Astrocyte (in vitro differentiated cells and primary cell): ENCODE data around the gene ERICH3. TPM values are rescaled to one million over a fixed set of nuclear protein-coding genes. Genes with fewer than 3 reads are reported as not detected.
A peak's percentile ranks its signal among the peaks of the same experiment; 100 is the strongest.

Source experiments
- DNase-seq: peaks from one replicate; pipeline ENCODE4 v3.0.0-alpha.2; 2010; ENCODE audit warnings: low read depth
- FAIRE-seq: peaks from 2 replicates; lab custom pipeline; 2011; peaks lifted over from hg19 to GRCh38; lab: Jason Lieb, UNC
- H2AFZ ChIP-seq: 2 replicates; pipeline ENCODE4 v1.6.0; 2012; ENCODE audit warnings: low read depth, low read length, inconsistent platforms
- H3K27ac ChIP-seq: 2 replicates; pipeline ENCODE4 v1.5.1; 2011; ENCODE audit warnings: low read depth, low read length, inconsistent platforms
- H3K27me3 ChIP-seq: 2 replicates; pipeline ENCODE4 v1.6.0; 2011; ENCODE audit warnings: low read length, inconsistent platforms; ENCODE audit not compliant: insufficient read depth
- H3K36me3 ChIP-seq: 2 replicates; pipeline ENCODE4 v1.5.1; 2011; ENCODE audit warnings: low read length, inconsistent platforms; ENCODE audit not compliant: insufficient read depth
- H3K4me1 ChIP-seq: 2 replicates; pipeline ENCODE4 v1.5.1; 2011; ENCODE audit warnings: low read length, inconsistent platforms; ENCODE audit not compliant: insufficient read depth
- H3K4me2 ChIP-seq: 2 replicates; pipeline ENCODE4 v1.6.0; 2012; ENCODE audit warnings: low read length, inconsistent platforms
- H3K4me3 ChIP-seq: 2 replicates; pipeline ENCODE4 v1.5.1; 2011; ENCODE audit warnings: low read depth, mild to moderate bottlenecking, low read length, inconsistent platforms; ENCODE audit not compliant: insufficient read depth
- H3K79me2 ChIP-seq: 2 replicates; pipeline ENCODE4 v1.6.0; 2012; ENCODE audit warnings: mild to moderate bottlenecking, low read length, inconsistent platforms; ENCODE audit not compliant: insufficient read depth
- H3K9ac ChIP-seq: 2 replicates; pipeline ENCODE4 v1.6.0; 2012; ENCODE audit warnings: mild to moderate bottlenecking, low read length, inconsistent platforms
- H3K9me3 ChIP-seq: 2 replicates; pipeline ENCODE4 v1.5.1; 2012; ENCODE audit warnings: low read depth, mild to moderate bottlenecking, low read length, inconsistent platforms; ENCODE audit not compliant: insufficient read depth
- H4K20me1 ChIP-seq: 2 replicates; pipeline ENCODE4 v1.6.0; 2012; ENCODE audit warnings: low read length, inconsistent platforms; ENCODE audit not compliant: insufficient read depth
- H3K27ac Mint-ChIP-seq: one replicate; pipeline ENCODE4 v1.8.0; 2021; ENCODE audit warnings: mild to moderate bottlenecking, mixed read lengths; ENCODE audit not compliant: unreplicated experiment
- H3K27me3 Mint-ChIP-seq: one replicate; pipeline ENCODE4 v1.8.0; 2021; ENCODE audit warnings: low read depth, mixed read lengths; ENCODE audit not compliant: unreplicated experiment
- H3K36me3 Mint-ChIP-seq: one replicate; pipeline ENCODE4 v1.8.0; 2021; ENCODE audit warnings: low read depth, mixed read lengths; ENCODE audit not compliant: unreplicated experiment
- H3K4me1 Mint-ChIP-seq: one replicate; pipeline ENCODE4 v1.8.0; 2021; ENCODE audit warnings: low read depth, mixed read lengths; ENCODE audit not compliant: unreplicated experiment
- H3K4me3 Mint-ChIP-seq: one replicate; pipeline ENCODE4 v1.8.0; 2021; ENCODE audit warnings: mild to moderate bottlenecking, moderate library complexity, mixed read lengths; ENCODE audit not compliant: unreplicated experiment
- H3K9me3 Mint-ChIP-seq: one replicate; pipeline ENCODE4 v1.8.0; 2021; ENCODE audit warnings: mild to moderate bottlenecking, mixed read lengths; ENCODE audit not compliant: unreplicated experiment
- EZH2 ChIP-seq: IDR thresholded peaks from 2 replicates; pipeline ENCODE4 v1.6.1; 2012; ENCODE audit warnings: mild to moderate bottlenecking, low read length, inconsistent platforms; ENCODE audit not compliant: insufficient read depth
- total RNA-seq: library from RNA; stranded (reverse); gene quantifications from 2 replicates; pipeline ENCODE4 v1.2.1, GENCODE V29; 2021
- TF ChIP-seq, protein P1 (sequence below): IDR thresholded peaks from 2 replicates; pipeline ENCODE4 v1.5.1; 2011; ENCODE audit warnings: low read depth, mild to moderate bottlenecking, inconsistent platforms, low read length, moderate library complexity; ENCODE audit not compliant: insufficient read depth

The ERICH3 gene
- total RNA-seq, 1 donor from 2014 or later = not detected

DNA sequence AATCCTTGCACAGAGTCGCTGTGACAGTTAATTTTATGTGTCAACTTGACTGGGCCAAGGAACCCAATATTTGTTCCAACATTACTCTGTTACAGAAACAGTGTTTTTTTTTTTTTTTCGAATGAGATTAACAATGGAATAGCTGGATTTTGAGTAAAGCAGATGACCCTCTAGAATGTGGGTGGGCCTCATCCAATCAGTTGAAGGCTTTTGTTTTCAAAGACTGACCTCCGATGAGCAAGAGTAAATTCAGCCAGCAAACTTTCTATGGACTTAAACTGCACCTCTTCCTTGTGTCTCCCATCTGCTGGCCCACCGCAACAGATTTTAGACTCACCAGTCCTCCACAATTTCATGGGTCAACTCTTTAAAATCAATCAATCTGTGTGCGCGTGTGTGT is 42.2 kb upstream of the ERICH3 start:
- Mint-ChIP-seq H3K36me3 (peaks cover 15% of the 10 kb centered on the region), H3K4me1 (peaks cover 8% of the 10 kb centered on the region), H3K27me3 (no peaks in the 10 kb centered on the region), H3K4me3 (no peak overlapping the region), H3K9me3 (peaks cover 1% of the 10 kb centered on the region), H3K27ac (no peak overlapping the region)
- H2AFZ ChIP-seq = no peak overlapping the region
- no peak overlapping the region for H3K9ac ChIP-seq
- no peak overlapping the region for H3K27ac ChIP-seq
- no peak overlapping the region for H3K4me3 ChIP-seq
- H4K20me1 ChIP-seq = no peaks in the 10 kb centered on the region
- H3K27me3 ChIP-seq = no peaks in the 10 kb centered on the region
- H3K4me2 ChIP-seq = no peak overlapping the region
- H3K79me2 ChIP-seq = no peaks in the 10 kb centered on the region
- H3K9me3 ChIP-seq = no peaks in the 10 kb centered on the region
- H3K4me1 ChIP-seq = no peaks in the 10 kb centered on the region
- no peak for FAIRE-seq
- H3K36me3 ChIP-seq = peaks cover 29% of the 10 kb centered on the region
- no peak for DNase-seq
- TF ChIP-seq, protein P1, sequence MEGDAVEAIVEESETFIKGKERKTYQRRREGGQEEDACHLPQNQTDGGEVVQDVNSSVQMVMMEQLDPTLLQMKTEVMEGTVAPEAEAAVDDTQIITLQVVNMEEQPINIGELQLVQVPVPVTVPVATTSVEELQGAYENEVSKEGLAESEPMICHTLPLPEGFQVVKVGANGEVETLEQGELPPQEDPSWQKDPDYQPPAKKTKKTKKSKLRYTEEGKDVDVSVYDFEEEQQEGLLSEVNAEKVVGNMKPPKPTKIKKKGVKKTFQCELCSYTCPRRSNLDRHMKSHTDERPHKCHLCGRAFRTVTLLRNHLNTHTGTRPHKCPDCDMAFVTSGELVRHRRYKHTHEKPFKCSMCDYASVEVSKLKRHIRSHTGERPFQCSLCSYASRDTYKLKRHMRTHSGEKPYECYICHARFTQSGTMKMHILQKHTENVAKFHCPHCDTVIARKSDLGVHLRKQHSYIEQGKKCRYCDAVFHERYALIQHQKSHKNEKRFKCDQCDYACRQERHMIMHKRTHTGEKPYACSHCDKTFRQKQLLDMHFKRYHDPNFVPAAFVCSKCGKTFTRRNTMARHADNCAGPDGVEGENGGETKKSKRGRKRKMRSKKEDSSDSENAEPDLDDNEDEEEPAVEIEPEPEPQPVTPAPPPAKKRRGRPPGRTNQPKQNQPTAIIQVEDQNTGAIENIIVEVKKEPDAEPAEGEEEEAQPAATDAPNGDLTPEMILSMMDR = no peak
- no peak for TF ChIP-seq EZH2

DNA sequence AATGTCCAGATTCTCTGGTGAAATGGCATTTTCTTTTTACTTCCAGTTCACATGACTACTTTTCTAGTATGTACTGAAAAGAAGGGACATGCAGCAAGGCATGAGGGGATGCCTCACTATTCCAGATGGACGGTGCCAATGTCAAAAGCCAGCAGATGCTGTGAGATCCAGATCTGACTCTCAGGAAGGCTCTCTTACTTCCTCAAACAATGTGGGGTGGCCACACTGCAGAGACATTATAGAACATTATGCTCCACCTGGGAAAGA is 41.6 kb upstream of the ERICH3 start:
- Mint-ChIP-seq H3K9me3 (peaks cover 2% of the 10 kb centered on the region), H3K4me1 (peaks cover 8% of the 10 kb centered on the region), H3K27ac (no peak overlapping the region), H3K36me3 (peaks cover 19% of the 10 kb centered on the region), H3K27me3 (no peaks in the 10 kb centered on the region), H3K4me3 (no peak overlapping the region)
- TF ChIP-seq, protein P1 = no peak
- no peak for TF ChIP-seq EZH2
- Histone ChIP-seq H3K9ac (no peak overlapping the region), H3K4me3 (no peak overlapping the region), H3K4me2 (no peak overlapping the region), H3K79me2 (no peaks in the 10 kb centered on the region), H4K20me1 (no peaks in the 10 kb centered on the region), H3K9me3 (no peaks in the 10 kb centered on the region), H3K4me1 (no peaks in the 10 kb centered on the region), H3K27ac (no peak overlapping the region), H3K36me3 (peaks cover 24% of the 10 kb centered on the region), H3K27me3 (no peaks in the 10 kb centered on the region), H2AFZ (no peak overlapping the region)
- no peak for DNase-seq
- no peak for FAIRE-seq

DNA sequence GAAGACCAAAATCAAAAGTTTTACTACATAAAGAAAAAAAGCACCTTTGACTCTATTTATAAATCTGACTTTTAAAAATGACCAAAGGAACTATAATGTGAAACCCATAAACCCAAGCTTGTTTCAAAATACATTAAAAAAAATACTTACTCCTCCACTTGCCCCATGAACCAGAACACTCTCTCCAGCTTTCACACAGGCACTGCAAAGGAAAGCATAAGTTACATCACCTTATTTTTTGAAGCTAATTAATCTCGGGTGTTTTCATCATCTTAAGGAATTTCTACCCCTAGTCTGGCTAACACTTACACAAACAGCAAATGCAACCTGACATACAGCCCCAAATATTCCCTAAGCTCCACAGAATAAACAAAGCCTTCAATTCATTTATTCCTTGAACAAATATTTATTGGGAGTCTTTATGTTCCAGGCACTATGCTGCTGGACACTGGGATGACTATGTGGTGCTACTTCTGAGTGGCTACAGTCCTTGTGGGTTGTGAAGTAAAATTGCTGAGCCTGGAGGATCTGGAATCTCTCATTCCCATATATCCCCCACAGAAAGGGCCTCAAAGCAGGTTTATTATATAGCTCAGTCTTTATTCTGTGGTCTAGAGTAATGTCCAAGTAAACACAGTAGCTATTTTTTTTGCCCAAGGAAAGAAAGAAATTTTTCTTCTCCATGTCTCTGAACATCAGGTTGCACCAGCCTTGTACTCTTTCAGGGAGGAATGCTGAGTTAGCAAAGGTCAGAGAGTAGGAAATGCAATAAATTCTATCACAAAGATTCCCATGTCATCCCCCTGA is 41.0 kb upstream of the ERICH3 start:
- no peak overlapping the region for H3K9ac ChIP-seq
- H3K4me3 ChIP-seq = no peak overlapping the region
- no peaks in the 10 kb centered on the region for H3K9me3 ChIP-seq
- H2AFZ ChIP-seq = no peak overlapping the region
- peaks cover 17% of the 10 kb centered on the region for H3K36me3 Mint-ChIP-seq
- no peaks in the 10 kb centered on the region for H3K4me1 ChIP-seq
- no peaks in the 10 kb centered on the region for H4K20me1 ChIP-seq
- no peak overlapping the region for H3K4me3 Mint-ChIP-seq
- peaks cover 25% of the 10 kb centered on the region for H3K36me3 ChIP-seq
- peak overlapping the region; percentile 8 for H3K27ac Mint-ChIP-seq
- FAIRE-seq = no peak
- no peak overlapping the region for H3K4me2 ChIP-seq
- DNase-seq = no peak
- H3K27ac ChIP-seq = no peak overlapping the region
- H3K4me1 Mint-ChIP-seq = peaks cover 8% of the 10 kb centered on the region
- no peaks in the 10 kb centered on the region for H3K27me3 ChIP-seq
- H3K9me3 Mint-ChIP-seq = peaks cover 2% of the 10 kb centered on the region
- no peaks in the 10 kb centered on the region for H3K79me2 ChIP-seq
- H3K27me3 Mint-ChIP-seq = no peaks in the 10 kb centered on the region
- TF ChIP-seq EZH2 = no peak
- TF ChIP-seq, protein P1 = no peak
